Suprapubic skin (tissue), 4 donors: ENCODE measurements around the gene DIP2C. TPM values are rescaled to one million over a fixed set of nuclear protein-coding genes. Genes with fewer than 3 reads are reported as not detected.

ENCODE experiments used
- DNase-seq, 2 donors: peaks; one replicate each; pipeline ENCODE4 v3.0.0-alpha.2; 2019; ENCODE audit warnings: low spot score in 2 of 2
- H3K27ac ChIP-seq: fragments of 200-600 bp; sonication (generic); one replicate; pipeline ENCODE4 v1.5.1; 2019
- H3K27me3 ChIP-seq: fragments of 200-600 bp; sonication (generic); one replicate; pipeline ENCODE4 v1.5.1; 2019
- H3K36me3 ChIP-seq: fragments of 200-600 bp; sonication (generic); one replicate; pipeline ENCODE4 v1.5.1; 2019
- H3K4me1 ChIP-seq: fragments of 200-600 bp; sonication (generic); one replicate; pipeline ENCODE4 v1.5.1; 2019
- H3K4me3 ChIP-seq: fragments of 200-600 bp; sonication (generic); one replicate; pipeline ENCODE4 v1.5.1; 2019; ENCODE audit warnings: mild to moderate bottlenecking
- H3K9me3 ChIP-seq: fragments of 200-600 bp; sonication (generic); one replicate; pipeline ENCODE4 v1.5.1; 2019
- CTCF ChIP-seq, 2 donors: fragments of 200-600 bp in 1 of 2; fragments of 450-650 bp in 1 of 2; sonication (generic) in 1 of 2; IDR thresholded peaks; one replicate each; pipeline ENCODE4 v1.5.1; 2016 to 2019; ENCODE audit warnings: antibody characterized with exemption in 2 of 2, mild to moderate bottlenecking in 1 of 2, moderate library complexity in 1 of 2
- EP300 ChIP-seq: sonication (generic); formaldehyde crosslinking; IDR thresholded peaks from one replicate; pipeline ENCODE4 v1.6.1; 2017; ENCODE audit warnings: antibody characterized with exemption
- POLR2A ChIP-seq, 2 donors: fragments of 450-650 bp; IDR thresholded peaks; one replicate each; pipeline ENCODE4 v1.6.1; 2017; ENCODE audit warnings: antibody characterized with exemption in 2 of 2, mild to moderate bottlenecking in 2 of 2, moderate library complexity in 2 of 2
- POLR2AphosphoS5 ChIP-seq, 3 donors: sonication (generic); formaldehyde crosslinking; IDR thresholded peaks; one replicate each; pipeline ENCODE4 v1.6.1; 2017; ENCODE audit warnings: antibody characterized with exemption in 3 of 3
- WGBS: methylation state at CpG from one replicate; pipeline ENCODE4 v1.1.5; 2018; 5-methylcytosine and 5-hydroxymethylcytosine counted together
- total RNA-seq, 4 donors: library from RNA; depleted of rRNA; stranded (reverse); fragments of >200 nt; gene quantifications; one replicate each; pipeline ENCODE4 v1.1.0, GENCODE V29; 2016

The DIP2C gene
- total RNA-seq, 4 donors from 2014 or later = 6.7 to 23.3 (median 14.7) TPM

GRCh38 chr10:620417-620816, 69.1 kb downstream of the DIP2C start:
- peaks cover 38% of the 10 kb centered on the region for H3K4me1 ChIP-seq
- no peak overlapping the region for H3K27ac ChIP-seq
- H3K36me3 ChIP-seq = no peaks in the 10 kb centered on the region
- H3K9me3 ChIP-seq = no peaks in the 10 kb centered on the region
- H3K27me3 ChIP-seq = no peaks in the 10 kb centered on the region
- WGBS = 82% methylated on average over 7 of the region's 7 CpGs
- TF ChIP-seq EP300 (no peak), POLR2A (IDR thresholded peaks at IDR 0.05) (no peak), CTCF (IDR thresholded peaks at IDR 0.05) (no peak), POLR2AphosphoS5 (IDR thresholded peaks at IDR 0.05) (no peak)
- H3K4me3 ChIP-seq = no peak overlapping the region
- no peak for DNase-seq

GRCh38 chr10:619710-620109, 69.8 kb downstream of the DIP2C start:
- Histone ChIP-seq H3K4me3 (no peak overlapping the region), H3K9me3 (no peaks in the 10 kb centered on the region), H3K27me3 (no peaks in the 10 kb centered on the region), H3K27ac (no peak overlapping the region), H3K4me1 (peaks cover 39% of the 10 kb centered on the region), H3K36me3 (no peaks in the 10 kb centered on the region)
- no peak for DNase-seq
- WGBS = 82% methylated on average over 7 of the region's 12 CpGs
- TF ChIP-seq POLR2AphosphoS5 (IDR thresholded peaks at IDR 0.05) (no peak), CTCF (IDR thresholded peaks at IDR 0.05) (no peak), POLR2A (IDR thresholded peaks at IDR 0.05) (no peak), EP300 (no peak)

GRCh38 chr10:618229-618989, 71.1 kb downstream of the DIP2C start:
- no peak overlapping the region for H3K27ac ChIP-seq
- peaks cover 44% of the 10 kb centered on the region for H3K4me1 ChIP-seq
- TF ChIP-seq EP300 (no peak), POLR2AphosphoS5 (IDR thresholded peaks at IDR 0.05) (no peak), CTCF (IDR thresholded peaks at IDR 0.05) (no peak), POLR2A (IDR thresholded peaks at IDR 0.05) (no peak)
- DNase-seq = no peak
- no peaks in the 10 kb centered on the region for H3K9me3 ChIP-seq
- H3K27me3 ChIP-seq = no peaks in the 10 kb centered on the region
- H3K36me3 ChIP-seq = no peaks in the 10 kb centered on the region
- H3K4me3 ChIP-seq = no peak overlapping the region
- WGBS = 52% methylated on average over 22 of the region's 22 CpGs

GRCh38 chr10:617471-617870, 72.0 kb downstream of the DIP2C start:
- Histone ChIP-seq H3K27me3 (no peaks in the 10 kb centered on the region), H3K36me3 (no peaks in the 10 kb centered on the region), H3K27ac (no peak overlapping the region), H3K4me3 (no peak overlapping the region), H3K4me1 (peaks cover 50% of the 10 kb centered on the region), H3K9me3 (no peaks in the 10 kb centered on the region)
- no peak for DNase-seq
- no peak for TF ChIP-seq POLR2AphosphoS5 (IDR thresholded peaks at IDR 0.05)
- TF ChIP-seq EP300 = no peak
- no peak for TF ChIP-seq CTCF (IDR thresholded peaks at IDR 0.05)
- no peak for TF ChIP-seq POLR2A (IDR thresholded peaks at IDR 0.05)
- WGBS = 76% methylated on average over 4 of the region's 10 CpGs

- DNase-seq = no peak
- H3K4me1 ChIP-seq = peaks cover 53% of the 10 kb centered on the region
- H3K27me3 ChIP-seq = no peaks in the 10 kb centered on the region
- TF ChIP-seq POLR2A (IDR thresholded peaks at IDR 0.05) (no peak), CTCF (IDR thresholded peaks at IDR 0.05) (no peak), EP300 (no peak), POLR2AphosphoS5 (IDR thresholded peaks at IDR 0.05) (no peak)
- H3K4me3 ChIP-seq = no peak overlapping the region
- WGBS = 75% methylated on average over 13 of the region's 13 CpGs
- no peak overlapping the region for H3K27ac ChIP-seq
- no peaks in the 10 kb centered on the region for H3K9me3 ChIP-seq
- no peaks in the 10 kb centered on the region for H3K36me3 ChIP-seq
Measured at GRCh38 chr10:615583-616152, 73.8 kb downstream of the DIP2C start.
